HG03025 (cell line): Measurements from ENCODE around the gene TCF7.
A peak's percentile ranks its signal among the peaks of the same experiment; 100 is the strongest.

ENCODE experiments used
- ATAC-seq: cut with Tn5 transposase; IDR thresholded peaks from one replicate; pipeline ENCODE4 v1.9.1; 2021; ENCODE audit warnings: mild to moderate bottlenecking, moderate library complexity; ENCODE audit not compliant: unreplicated experiment, low FRiP score

Gene TCF7

DNA sequence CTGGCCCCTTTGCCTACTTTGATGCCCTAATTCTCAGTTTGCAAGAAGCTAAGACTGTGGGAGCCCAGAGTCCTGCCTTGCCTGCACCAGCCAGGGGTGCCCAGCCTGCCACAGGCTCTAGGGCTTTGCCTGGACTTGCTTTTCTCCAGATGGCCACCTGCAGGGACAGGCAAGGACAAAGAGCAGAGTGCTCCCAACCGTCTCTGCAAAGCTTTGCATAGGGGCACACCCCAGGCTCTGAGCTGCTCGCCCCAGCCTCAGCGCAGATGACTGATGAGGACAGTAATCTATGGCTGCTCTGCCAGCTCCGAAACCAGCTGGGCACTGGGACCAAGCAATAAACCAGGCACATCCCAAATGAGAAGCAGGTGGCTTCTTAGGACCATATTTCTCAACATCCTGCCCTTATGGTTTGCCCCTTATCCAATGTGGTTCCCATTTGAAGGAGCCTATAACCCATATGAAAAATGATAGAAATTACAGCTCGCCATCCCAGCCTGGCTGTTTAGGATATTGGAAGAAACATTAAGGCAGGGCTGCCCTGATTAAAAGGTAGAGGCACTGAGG, 25.4 kb upstream of the TCF7 start:
- ATAC-seq = no peak

DNA sequence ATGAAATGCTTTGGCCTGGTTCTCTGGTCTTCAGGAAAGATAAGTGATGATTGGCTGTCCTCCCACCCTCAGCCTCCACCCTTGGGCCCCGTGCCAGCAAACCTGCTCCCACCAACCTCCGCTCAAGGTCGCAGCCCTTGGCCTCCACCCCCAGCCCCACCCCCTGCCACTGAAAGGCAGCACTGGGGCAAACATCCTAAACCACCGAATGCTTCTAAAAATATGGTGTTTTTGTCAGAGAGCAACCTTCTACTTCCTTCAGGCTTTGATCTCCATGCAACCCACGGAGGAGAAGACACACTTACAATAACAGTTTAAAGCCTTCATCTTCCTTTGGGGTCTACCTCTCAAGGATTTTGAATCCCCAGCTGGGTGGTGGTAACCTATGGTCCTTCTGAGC, 24.0 kb upstream of the TCF7 start:
- ATAC-seq = no peak

DNA sequence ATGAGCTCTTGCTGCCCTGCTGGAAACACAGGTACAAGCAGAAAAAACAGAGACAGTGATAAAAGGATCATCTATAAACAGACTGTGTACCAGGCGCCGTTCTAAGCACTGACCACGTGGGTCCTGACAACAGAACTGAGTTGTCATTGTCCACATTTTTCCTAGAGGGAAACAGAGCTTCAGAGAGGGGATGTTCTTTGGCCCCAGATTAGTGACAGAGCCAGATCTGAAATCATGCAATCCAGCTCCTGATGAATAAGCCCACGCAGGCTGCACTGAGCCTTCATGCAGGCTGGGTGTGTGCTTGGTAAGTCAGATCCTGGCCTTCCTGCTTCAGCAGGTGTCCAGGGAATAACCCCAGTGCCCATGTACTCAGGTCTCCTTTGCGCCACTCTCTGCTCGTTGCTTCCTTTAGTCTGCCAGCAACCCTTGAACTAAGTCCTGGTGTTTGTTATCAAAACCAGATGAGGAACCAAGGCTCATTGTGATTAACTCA, 22.8 kb upstream of the TCF7 start:
- no peak for ATAC-seq

DNA sequence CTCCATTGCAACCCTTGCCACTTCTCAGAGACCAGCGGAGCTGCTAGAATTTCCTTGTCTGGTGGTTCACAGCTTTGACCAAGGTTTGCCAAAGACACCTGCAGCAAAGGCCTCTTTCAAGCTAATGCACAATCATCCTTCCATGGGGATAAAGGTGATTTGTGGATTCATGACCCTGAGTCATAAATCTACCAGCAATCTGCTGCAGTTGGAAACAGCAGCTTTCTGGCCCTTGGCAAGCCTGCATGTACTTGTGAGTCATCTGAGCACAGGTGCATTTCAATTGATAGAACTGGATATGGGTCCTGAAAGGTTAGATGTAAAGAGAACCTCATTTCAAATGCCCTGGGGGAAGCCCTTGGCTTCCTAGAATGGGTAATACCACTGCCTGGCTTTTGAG, 21.6 kb upstream of the TCF7 start:
- no peak for ATAC-seq

DNA sequence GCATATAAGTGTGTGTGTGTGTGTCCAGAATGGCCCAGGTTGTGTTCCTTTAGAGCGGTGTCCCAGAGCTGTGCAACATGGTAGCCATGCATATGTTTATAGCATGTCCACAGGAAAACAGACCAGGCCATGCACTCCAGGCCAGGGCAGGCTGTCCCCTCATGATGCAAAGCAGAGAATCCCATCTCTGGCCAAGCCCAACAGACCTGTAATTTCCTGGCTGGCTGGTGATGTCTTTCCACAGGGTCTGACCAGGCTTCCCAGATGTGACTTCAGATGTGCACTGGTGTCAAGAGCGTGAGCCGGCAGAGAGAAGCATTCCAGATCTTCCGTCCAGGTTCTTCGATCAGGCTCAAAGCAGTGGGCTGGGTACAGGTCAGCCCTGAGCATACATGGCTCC, 21.1 kb upstream of the TCF7 start:
- no peak for ATAC-seq

DNA sequence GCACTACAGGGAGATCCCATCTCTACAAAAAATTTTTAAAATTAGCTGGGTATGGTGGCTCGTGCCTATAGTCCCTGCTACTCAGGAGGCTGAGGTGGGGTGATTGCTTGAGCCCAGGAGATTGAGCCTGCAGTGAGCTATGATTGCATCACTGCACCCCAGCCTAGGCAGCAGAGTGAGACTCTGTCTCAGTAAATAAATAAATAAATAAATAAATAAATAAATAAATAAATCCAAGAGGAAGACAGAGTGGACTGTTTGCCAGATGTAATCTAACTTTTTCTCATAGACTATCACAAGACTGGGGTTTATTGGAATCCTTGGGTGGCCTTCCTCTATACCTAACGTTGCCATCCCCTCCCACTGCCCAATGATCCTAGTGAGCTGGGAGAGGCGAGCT, 19.2 kb upstream of the TCF7 start:
- ATAC-seq = no peak

DNA sequence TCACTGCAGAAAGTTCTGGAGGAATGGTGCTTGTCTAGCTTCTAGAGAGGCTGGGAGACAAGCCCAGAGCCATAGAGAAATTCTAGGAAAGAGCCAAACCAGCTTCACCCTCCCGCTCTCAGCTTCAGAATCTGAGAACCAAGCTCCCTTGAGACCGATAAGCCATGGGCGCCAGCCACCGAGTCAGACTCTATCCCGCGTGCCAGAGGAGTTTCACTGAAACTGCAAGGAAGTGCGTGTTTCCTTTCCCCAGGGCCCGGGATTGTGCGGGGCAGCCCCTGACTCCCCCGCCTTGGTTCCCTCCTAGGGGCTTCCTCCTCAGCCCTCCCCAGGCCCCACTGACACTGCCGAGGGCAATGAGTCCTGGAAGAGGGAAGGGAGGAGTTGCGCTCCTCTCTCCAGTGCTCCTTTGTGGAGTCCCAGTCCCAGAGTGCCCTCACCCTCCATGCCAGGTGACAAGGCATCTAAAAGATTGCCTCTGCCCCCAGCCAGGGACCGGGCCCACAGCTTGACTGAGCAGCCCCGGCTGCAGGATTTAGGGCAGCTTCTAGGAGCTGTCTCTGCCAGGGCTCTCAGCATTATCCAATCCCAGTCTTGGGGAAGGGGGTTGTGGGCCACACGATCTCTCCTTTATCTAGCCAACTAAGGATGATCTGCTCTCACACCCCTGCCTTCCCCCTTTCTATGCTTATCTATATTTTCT, 18.4 kb upstream of the TCF7 start:
- no peak for ATAC-seq

DNA sequence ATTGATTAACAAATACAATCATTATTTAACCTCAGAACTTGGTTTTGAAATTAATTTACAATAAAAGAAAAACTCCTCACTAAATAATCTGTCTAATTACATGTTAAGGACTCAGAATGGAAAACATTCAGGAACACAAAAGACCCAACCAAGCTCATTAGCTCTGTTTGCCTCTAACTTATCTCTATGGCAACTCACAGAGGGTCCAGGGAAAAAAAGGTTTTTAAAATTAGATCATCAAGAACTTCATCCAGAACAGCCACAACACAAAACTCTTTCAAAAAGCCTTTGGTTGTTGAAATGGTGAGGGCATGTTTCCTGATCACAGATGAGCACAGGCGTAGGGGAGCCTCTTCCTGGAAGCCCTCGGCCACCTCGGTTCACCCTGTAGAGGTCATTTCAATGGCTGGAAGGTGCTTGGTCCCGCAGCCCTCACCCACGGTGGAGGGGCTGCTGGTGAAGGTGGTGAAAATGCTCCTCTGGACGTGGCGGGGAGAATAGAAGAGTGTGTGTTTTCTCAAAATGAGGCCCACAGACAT, 17.2 kb upstream of the TCF7 start:
- no peak for ATAC-seq

DNA sequence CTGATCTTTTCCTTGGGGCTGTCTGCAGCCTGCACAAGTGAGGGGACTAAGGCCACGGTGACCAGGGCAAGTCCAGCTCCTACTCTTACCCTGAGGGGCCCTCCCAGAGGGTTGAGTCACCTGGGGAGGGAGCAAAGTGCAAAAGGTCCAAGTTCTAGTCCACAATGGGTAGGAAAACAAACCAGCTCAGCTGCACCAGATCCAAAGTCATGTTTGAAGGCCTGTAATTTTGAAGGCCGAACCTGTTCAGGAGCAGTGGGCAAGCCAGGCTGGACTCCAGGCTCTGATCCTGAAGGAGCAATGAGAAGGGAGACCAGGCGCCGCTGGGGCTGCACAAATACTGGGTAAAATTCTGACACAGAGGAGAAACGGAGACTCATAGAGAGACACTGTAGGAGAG, 15.8 kb upstream of the TCF7 start:
- no peak for ATAC-seq

DNA sequence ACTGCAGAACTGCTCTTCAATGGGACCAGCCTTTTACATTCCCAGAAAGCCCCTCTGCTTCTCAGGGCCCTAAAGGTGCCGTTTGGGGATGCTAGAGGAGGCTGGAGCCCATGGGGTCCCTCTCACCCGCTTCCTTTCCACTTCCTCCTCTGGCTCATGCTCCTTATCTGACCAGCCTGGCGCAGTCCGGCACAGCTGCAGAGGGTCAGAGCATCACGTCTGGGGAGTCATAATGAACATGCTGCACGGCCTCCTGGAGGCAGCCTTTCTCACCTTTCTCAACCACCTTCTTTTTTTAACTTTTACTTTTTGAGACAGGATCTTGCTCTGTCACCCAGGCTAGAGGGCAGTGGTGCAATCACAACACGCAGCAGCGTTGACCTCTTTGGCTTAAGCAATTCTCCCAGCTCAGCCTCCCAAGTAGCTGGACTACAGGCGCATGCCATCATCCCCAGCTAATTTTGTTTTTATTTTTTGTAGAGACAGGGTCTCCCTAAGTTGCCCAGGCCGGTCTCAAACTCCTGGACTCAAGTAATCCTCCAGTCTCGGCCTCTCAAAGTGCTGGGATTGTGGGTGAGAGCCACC, 15.1 kb upstream of the TCF7 start:
- no peak for ATAC-seq

DNA sequence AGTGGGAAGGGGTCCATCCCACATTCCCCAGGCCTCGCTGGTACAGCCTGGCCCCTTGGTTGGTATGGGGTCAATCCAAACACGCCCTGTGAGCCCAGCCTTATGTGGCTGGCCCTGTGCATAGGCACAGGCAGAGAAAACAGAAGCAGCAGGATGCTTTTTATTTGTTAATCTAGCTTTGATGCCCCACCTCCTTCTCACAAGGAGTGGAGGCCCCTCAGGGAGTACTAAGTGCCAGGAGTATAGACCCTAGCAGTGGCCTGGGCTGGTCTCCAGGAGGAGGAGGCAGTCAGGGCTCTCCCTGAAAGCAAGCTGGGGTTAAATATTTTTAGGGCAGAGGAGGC, 14.6 kb upstream of the TCF7 start:
- no peak for ATAC-seq

DNA sequence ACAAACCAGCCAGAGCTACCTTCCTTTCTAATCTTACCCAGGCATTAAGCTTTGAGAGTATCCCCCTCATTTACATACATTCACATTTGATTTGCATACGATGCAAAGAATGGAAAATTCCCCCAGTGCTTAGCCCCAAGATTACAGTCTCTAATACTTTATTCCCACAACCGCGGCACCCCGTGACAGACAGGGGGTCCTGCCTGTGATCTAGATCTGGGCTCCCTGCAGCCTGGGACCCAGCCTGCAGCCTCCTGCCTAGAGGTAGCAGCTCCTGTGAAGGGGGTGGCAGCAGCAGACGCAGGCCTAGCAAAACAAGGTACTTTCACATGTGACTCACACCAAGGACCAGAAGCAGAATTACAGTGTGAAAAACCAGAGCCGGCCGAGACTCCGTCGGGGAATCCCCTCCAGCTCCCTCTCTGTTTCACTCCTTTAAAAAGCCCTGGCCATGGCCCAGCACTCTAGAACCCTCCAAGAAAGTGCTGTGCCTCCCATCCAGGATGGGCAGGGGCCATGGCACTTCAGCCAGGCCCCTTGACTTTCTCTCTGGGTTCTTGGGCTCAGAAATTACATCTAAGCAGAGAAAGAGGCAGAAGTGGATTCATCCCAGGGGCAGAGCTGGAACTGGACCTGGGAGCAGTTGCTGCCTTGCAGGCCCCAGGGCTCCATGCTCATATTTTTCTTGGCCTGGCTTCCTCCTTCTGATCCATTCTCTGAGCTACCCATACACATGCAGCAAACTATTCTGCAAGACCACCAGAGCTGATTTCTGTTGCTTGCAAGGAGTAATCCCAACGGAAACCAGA, 14.0 kb upstream of the TCF7 start:
- ATAC-seq = peak; percentile 59

DNA sequence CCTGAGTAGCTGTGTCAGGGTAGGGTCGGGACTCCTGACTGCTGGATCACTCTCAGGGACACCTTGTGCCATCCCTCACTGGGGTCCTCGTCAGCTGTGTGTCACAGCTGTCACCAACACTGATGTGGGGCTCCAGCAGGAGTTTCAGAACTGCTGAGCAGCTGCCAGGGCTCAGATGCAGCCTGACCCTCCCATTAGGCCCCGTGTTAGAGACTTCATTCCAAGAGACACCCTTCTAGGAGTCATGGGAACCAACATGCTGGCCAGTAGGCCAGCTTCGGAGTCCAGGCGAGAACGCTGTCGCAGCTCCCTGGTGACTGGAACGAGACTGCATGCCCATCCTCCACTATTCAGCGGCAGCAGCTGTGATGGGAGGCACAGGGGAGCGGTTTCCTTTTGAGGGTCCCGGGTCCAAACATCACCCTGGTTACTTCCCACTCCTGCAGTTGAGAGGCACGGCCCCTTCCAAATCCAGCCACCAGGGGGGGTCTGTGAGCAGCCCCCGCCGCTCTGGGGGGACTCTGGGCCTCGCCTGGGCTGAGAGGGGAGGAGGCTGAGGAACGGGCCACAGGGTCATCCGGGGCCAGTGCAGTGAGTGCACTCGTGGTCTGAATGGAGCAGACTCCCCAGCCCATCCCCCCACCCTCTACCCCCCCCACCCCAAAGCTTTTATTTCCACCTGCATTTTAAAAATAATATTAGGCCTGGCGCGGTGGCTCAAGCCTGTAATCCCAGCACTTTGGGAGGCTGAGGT, 12.6 kb upstream of the TCF7 start:
- ATAC-seq = no peak

DNA sequence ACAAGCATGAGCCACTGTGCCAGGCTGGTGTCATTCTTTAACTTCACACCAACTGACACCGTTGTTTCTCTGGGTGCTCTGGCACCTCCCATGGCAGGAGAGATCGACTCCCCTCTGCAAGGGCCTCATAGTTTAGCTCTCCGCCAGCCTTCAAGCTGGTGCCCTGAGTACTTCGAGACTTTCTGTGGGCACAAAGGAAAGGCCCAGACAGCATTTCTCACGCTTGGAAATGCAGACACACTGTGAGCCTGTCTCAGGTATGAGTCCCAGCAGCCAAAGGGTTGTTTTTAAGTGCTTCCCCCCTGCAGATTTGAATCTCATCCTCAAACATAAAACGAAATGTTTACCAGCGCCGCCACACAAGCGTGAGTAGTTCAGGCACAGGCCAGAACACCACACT, 11.1 kb upstream of the TCF7 start:
- no peak for ATAC-seq

DNA sequence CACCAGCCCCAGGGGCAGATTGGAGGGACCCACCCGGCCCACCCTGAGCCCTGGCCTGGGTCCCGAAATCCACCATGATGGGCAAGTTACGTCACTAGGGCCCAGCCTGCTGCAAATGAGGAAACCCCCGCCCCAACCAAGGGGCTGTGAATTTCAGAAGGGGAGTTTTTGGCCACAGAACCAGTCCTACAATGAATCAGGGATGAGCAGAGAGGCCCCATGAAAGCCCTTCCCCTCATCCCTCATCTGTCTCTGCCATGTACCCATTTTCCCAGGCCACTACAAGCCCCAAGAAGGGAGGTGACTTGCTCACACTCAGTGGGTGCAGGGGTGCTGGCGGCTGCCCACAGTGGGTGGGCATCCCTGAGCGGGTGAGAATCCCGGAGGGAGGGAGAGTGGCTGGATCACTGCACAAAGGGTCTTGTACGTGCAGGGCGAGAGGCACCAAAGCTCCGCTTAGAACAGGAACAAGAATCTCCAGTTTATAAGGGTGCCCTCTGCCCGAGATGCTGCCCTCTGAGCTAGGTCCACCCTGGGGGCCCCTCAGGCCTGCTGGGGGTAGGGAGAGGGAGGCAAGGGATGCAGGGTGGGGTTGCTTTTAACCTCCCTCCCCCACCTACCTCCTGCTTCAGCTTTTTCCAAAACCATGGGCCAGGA, 10.4 kb upstream of the TCF7 start:
- ATAC-seq = no peak

DNA sequence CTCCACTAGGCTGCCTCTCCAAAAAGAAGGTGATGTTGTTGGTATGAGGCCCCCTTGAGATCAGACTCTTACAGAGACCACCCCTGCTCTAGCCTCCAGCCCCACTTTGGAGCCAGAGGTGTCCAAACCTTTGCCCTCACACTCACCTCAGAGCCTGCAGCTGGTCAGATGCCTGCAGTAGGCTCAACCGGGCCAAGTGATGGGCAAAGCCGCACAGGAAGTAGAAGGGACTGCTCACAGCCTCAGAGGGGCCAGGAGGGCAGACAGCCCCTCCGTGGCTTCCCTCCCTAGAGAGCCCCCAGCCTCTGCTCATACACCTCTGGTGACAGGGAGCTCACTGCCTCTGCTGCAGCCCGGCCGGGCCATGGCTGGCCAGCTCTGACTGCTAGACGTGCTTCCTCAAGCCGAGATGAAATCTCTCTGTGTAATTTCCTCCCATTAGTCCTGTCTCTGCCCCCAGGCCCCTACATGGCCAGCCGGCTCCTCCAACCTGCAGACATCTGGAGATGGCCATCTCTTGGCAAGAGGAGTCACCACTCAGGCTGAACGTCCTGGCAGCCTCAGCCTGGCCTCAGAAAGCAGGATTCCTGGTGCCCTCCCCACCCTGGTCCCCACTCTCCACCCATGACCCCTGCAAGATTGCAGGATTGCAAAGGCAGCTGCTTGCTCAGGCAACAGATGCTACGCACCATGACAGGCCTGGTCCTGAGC, 7.3 kb upstream of the TCF7 start:
- ATAC-seq = no peak

DNA sequence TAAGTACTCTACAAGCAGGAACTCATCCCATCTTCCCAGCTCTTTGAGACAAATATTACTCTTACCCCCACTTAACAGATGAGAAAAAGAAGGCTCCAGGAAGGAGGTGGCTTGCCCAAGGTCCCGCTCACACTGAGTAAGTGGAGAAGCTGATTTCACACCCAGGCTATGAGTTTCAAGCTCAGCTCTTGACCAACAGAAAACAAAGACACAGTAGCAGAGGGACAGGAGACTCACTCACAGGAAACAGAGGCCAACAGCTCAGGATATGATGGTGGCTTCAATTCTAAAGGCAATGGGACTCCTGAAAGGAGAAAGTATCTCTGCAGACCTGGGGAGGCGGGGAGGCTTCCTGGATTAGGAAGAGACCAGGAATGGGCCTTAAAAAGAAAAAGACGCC, 6.7 kb upstream of the TCF7 start:
- ATAC-seq = no peak

DNA sequence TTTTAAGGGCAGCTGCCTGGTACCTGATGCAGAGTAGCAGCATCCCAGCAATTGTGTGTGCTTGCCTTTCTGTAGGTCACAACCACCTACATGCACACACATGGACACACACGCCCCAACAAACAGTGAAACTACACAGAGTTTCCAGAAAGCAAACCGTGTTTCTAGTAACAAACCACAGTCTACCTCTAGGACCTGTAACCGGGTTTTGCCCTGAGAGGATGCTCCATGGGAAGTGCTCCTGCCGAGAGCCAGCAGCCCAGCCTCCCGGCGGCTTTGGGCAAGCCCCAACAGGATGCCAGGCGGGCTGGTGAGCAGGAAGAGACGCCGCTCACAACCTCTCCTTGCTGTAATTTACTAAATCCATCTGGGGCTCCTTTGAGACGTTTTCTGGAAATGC, 4.1 kb upstream of the TCF7 start:
- ATAC-seq = no peak
